HG03460 (cell line): ENCODE data around the gene DDX59.
"Not testable (repeated sequence)": the region's sequence is repeated elsewhere in the genome, so short reads cannot be mapped to it uniquely, and the experiment has no call there.

Experiments used
- ATAC-seq: cut with Tn5 transposase; IDR thresholded peaks from one replicate; pipeline ENCODE4 v1.9.1; 2021; ENCODE audit not compliant: unreplicated experiment

Gene DDX59

DNA sequence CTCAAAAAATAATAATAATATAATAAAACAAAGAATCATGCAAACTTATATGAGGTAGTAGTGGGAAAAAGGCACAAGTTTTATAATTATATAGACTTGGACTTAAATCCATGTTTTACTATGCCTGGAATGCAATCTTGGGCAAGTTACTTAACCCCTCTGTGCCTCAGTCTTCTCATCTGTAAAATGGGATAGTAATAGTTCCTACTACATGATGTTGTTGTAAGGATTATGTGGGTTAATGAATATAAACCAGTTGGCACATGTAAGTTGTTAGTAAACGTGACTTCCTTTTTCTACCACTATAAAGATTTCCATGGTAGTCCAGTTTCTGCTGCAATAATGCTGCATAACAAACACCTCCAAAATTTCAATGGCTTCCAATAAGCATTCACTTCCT, 38.3 kb downstream of the DDX59 start:
- ATAC-seq: no peak

GRCh38 chr1:200630515-200630899, 39.2 kb downstream of the DDX59 start:
- ATAC-seq: not testable (repeated sequence)

GRCh38 chr1:200629876-200630514, 39.7 kb downstream of the DDX59 start:
- no peak for ATAC-seq

DNA sequence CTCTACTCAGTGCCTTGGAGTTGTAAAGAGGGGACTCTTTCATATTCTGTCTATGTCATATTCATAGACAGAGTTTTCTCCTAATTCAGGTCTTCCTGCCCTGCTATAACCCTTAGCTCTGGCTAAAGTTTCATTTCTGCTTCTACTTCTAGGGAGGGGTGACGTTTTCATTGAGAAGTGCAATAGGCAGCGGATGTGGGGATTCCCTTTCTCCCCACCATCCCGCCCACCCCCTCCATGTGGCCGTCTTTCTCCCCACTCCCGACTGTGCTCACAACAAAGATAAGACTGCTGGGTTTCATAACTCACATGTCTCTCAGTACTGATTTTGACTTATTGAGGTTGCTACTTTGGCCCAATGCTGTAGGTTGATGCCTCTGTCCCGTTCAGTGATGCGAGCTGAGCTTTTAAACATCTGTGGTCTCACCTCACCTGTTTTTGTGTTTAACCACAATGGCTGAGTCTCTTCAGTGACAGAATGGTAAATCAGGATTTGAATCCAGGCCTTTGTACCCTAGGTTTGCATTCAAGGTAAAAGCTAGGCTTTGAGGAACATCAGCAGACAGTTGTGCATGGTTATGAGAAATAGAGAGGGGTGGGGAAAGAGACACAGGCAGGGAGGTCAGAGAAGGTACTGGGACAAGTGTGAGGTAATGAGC, 41.4 kb downstream of the DDX59 start:
- peak; percentile 65 for ATAC-seq

GRCh38 chr1:200627575-200628222, 42.0 kb downstream of the DDX59 start:
- peak; percentile 22 for ATAC-seq

- no peak for ATAC-seq
Observed at GRCh38 chr1:200626853-200627534, 42.7 kb downstream of the DDX59 start.

GRCh38 chr1:200625381-200625824, 44.3 kb downstream of the DDX59 start:
- ATAC-seq: no peak

DNA sequence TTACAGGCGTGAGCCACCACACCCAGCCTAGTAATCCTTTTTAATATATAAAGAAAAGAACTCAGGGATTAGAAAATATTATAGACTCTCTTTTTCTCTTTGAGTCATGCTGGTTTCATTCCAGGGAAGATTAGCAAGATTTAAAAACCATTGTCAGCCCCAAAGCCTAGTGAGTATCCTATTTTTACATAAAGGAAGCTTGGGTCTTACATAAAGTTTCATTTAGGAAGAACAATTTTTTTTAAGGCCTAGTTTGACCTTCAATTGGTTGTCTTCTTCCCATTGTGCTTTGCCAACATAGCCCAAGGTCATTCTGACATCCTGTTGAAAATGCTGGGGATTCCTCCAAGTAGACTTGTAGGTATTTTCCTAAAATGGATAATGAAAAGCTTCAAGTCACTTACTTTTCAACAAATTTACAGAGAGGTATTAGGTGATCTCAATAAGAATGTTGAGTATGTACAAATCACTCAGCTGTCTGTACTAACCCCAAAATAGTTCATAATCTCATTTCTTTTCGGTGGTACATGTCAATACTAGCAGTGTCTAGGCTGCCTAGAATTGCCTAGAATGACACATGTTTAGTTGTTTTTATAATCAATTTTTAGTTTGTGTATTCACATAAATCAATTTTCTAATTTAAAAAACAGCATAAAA, 44.9 kb downstream of the DDX59 start:
- ATAC-seq: no peak

- peak; percentile 93 for ATAC-seq
Observed at GRCh38 chr1:200620273-200621131, 49.2 kb downstream of the DDX59 start, which contains the start of gene KIF14. KIF14 (minus strand) TSS chr1:200620751; CDS start chr1:200618723, 2,028 bp downstream.

DNA sequence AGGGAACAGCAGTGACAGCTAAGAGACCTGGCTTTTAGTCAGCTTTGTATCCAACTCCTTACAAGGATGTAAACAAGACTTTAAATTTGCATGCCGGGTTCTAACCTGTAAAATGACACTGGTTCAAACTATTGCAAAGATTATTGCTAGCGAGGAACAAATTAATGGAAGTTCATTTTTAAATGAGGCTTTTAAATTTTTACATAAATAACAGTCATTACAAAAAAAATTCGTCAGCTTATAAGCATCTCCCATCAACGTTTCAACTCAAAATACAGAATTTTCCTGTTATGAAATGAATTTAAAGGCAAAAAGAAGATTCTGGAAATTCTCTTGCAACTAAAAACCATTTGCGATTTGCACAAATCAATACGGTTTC, 49.8 kb downstream of the DDX59 start:
- ATAC-seq: no peak

GRCh38 chr1:200610846-200611245, 58.9 kb downstream of the DDX59 start:
- ATAC-seq: no peak

- ATAC-seq: no peak
Observed at GRCh38 chr1:200602632-200603031, 67.1 kb downstream of the DDX59 start.
